RKO (cell line): ENCODE data around the gene MMP24.
"Not testable (repeated sequence)": the region's sequence is repeated elsewhere in the genome, so short reads cannot be mapped to it uniquely, and the experiment has no call there.

Experiments used
- DNase-seq: peaks from one replicate; pipeline ENCODE4 v3.0.0-alpha.2; 2016; ENCODE audit warnings: low spot score

The MMP24 gene

DNA sequence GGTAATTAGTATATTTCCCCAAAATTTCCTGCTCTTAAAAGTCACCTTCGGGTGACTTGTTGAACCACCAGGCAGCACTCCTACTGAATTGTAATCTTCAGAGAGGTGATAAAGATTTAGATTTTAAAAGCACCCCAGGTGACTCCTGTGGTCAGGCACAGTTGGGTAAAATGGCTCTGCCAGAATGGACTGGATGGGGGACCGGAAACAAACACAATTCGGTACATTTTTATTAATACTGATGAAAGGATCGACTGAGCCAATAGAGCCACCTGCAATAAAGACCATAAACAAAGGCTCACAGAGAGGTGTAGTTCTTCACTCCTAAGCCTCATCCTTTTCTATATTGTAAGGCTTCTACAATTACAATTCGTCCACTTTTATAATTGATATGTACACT lies 85.3 kb downstream of the MMP24 start:
- no peak for DNase-seq

DNA sequence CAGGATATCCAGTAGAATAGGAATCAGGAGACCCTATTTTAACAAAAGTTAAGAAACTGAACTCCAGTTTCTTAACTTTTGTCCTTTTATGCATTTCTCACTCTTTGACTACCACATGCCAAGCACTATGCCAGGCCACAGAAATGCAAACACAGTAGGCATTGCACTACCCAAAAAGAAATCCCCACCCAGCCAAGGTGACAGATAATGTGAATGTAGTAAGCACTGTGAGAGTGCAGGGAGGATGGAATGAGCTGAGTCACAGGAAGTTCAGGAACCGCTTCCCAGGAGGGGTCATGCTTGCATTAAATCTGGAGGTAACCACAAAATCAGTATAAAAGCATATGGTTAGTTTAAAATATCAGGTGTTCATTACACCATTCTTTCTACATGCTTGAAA lies 85.8 kb downstream of the MMP24 start:
- peak; percentile 90 for DNase-seq

DNA sequence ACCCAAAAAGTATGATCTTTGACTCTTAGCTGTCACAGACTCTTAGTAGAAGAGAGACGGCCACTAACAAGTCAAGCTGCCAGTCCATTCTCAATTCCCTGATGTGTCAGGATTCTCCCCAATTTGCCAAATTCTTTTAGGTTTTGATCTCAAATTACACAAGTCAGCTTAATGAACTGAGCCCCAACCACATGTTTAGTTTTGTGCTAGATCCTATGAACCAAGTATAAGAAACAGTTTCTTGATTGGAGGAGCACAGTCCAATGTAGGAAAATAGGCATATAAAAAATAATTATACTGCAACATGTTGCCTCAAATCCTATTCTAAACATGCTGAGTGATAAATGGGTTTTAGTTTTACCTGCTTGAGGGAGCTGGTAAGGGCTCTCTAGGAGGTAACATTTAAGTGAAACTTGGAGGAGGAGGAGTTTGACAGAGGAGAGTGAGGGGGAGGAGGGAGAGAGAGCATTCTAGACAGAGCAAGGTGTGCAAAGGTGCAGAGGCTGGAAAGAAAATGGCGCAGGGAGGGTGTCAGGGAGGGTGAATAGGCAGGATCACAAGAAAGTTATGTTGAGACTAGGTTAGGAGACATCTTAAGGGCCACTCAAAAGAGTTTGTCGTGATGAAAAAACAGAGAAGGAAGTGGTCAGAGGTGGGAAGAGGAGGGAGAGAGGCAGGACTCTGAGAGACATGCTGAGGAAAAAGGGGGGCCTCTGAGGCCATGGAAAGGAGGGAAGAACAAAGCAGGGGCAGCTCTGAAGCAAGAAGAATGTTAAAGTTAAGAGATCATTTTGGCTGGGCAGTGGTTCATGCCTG lies 88.5 kb downstream of the MMP24 start:
- no peak for DNase-seq

- not testable (repeated sequence) for DNase-seq
Measured at GRCh38 chr20:35315632-35316020, 89.1 kb downstream of the MMP24 start.

DNA sequence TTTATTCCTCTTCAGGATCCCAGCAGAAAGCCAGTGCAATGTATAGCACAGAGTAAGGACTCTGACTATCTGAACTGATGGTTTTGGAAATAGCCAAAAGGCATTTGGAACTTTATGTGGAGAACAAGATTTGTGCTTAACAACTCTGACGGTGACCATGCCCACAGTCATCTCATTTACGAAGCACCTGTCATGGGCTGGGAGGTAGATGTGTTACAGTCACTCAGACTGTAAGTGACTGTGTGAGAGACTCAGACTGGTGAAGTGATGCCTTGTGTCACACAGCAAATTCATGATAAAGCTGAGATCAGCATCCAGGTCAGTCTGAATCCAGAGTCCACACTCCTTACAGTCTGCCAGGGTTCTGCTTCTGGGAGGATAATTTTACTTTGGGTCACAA lies 89.6 kb downstream of the MMP24 start:
- DNase-seq = no peak

GRCh38 chr20:35317416-35318210 lies 91.1 kb downstream of the MMP24 start:
- no peak for DNase-seq

DNA sequence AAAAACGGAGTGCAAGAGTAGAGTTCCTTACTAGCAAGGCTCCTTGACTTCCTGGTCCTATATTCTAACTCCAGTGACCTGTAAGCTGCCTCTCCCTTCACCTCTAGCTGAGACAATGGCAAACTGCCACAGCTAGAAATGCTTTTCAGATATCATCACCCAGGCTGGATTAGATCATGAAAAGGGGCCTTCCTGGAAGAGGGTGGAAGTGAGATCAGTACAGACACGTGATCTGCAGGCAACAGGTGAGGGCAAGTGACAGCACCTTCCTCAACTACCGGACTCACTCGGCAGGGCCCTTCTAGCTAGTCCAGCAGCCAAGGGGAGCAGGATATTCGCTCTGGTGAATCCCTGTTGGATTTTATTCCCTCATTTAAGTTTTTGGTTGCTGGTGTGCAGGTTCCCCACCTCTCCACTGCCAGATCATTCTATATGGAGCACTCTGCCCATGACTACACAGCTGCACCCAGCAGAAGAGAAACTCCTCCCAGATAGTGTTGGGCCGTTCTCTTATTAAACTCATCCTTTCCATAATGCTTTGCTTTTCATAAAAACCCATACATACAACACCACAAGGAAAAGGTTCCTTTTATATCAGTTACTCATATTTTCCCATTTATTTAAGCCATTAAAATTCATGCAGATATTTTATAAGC lies 92.1 kb downstream of the MMP24 start:
- no peak for DNase-seq

- DNase-seq = no peak
Measured at GRCh38 chr20:35319192-35319870, 92.8 kb downstream of the MMP24 start.

- DNase-seq = peak; percentile 41
Measured at GRCh38 chr20:35319871-35320197, 93.3 kb downstream of the MMP24 start.

- DNase-seq = no peak
Measured at GRCh38 chr20:35320396-35321126, 94.1 kb downstream of the MMP24 start.

GRCh38 chr20:35325401-35325800 lies 98.9 kb downstream of the MMP24 start:
- DNase-seq = no peak

DNA sequence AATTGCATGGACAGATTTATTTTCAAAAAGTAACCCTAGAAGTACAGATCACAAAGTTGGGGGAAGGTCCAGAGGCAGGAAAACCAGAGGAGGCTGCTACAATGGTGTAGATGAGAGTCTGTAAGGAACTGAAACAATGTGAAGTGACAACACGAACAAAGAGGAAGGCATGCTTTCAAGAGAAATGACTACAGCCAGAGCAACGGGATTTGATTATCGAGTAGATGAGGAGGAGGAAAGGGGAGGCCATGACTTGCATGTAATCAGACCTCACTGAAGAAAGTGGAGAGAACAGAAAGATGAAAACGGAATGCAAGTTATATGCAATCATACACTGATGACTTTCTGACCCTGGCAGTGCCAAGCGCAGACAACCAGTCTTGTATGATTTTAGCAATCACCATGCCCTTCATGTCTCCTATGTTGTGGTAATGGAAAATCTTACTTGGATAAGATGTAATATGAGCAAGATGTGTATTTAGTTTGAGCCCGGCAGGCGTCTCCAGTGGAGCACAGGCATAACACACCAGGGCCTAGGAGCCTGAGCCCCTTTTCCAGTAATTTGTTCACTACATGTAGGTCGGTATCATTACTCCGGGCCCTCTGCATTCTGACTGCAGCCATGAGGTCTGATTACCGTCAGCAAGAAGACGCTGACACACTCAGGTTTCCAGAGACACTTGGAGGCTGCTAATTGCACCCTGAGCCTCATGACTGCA lies 99.7 kb downstream of the MMP24 start:
- no peak for DNase-seq
